Thoracic aorta (tissue), 2 donors: Measurements from ENCODE around the gene ST3GAL2. TPM values are rescaled to one million over a fixed set of nuclear protein-coding genes. Genes with fewer than 3 reads are reported as not detected.

Experiments used
- ATAC-seq: fragments of 150-250 bp; one replicate; pipeline ENCODE4 v1.8.0; 2017; ENCODE audit warnings: low read depth; ENCODE audit not compliant: insufficient number of reproducible peaks, low FRiP score
- DNase-seq: peaks from one replicate; pipeline ENCODE4 v3.0.0-alpha.2; 2020; ENCODE audit warnings: low spot score
- H3K27ac ChIP-seq, 2 donors: fragments of 200-600 bp; sonication (generic); 1 replicate in 1 of 2; 2 replicates in 1 of 2; pipeline ENCODE4 v1.5.1; 2016; ENCODE audit warnings: mild to moderate bottlenecking in 2 of 2, moderate library complexity in 2 of 2
- H3K27me3 ChIP-seq: fragments of 200-600 bp; sonication (generic); replicated peaks from 2 replicates; pipeline ENCODE4 v1.6.0; 2016; ENCODE audit warnings: mild to moderate bottlenecking; ENCODE audit not compliant: insufficient read depth
- H3K36me3 ChIP-seq: fragments of 200-600 bp; sonication (generic); one replicate; pipeline ENCODE4 v1.5.1; 2016
- H3K4me1 ChIP-seq, 2 donors: fragments of 200-600 bp; sonication (generic); 1 replicate in 1 of 2; 2 replicates in 1 of 2; pipeline versions ENCODE4 v1.5.1 to v1.6.0; 2016; ENCODE audit warnings: low read depth in 2 of 2, mild to moderate bottlenecking in 1 of 2; ENCODE audit not compliant: control insufficient read depth in 1 of 2
- H3K4me3 ChIP-seq: fragments of 200-600 bp; sonication (generic); 2 replicates; pipeline ENCODE4 v1.5.1; 2016; ENCODE audit warnings: mild to moderate bottlenecking
- H3K9me3 ChIP-seq: fragments of 200-600 bp; sonication (generic); 2 replicates; pipeline ENCODE4 v1.5.1; 2016
- CTCF ChIP-seq: fragments of 200-600 bp; sonication (generic); IDR thresholded peaks from one replicate; pipeline ENCODE4 v1.5.1; 2019; ENCODE audit warnings: antibody characterized with exemption
- total RNA-seq, 2 donors: library from RNA; depleted of rRNA; stranded (reverse); fragments of >200 nt; gene quantifications; one replicate each; pipeline versions ENCODE4 v1.1.0 to v1.2.3, GENCODE V29; 2016

Gene ST3GAL2
- total RNA-seq, 2 donors from 2014 or later, result 21.0 to 28.4 TPM

- DNase-seq (no peak), ATAC-seq (no peak)
- no peak for TF ChIP-seq CTCF
- no peaks in the 10 kb centered on the region for H3K27me3 ChIP-seq
- no peak overlapping the region for H3K27ac ChIP-seq
- no peaks in the 10 kb centered on the region for H3K9me3 ChIP-seq
- H3K4me3 ChIP-seq, result no peak overlapping the region
- peaks cover 10 to 23% of the 10 kb centered on the region in 2 donors for H3K4me1 ChIP-seq
- peaks cover 18% of the 10 kb centered on the region for H3K36me3 ChIP-seq
Measured at GRCh38 chr16:70349783-70350182, 89.1 kb downstream of the ST3GAL2 start.

GRCh38 chr16:70348991-70349390, 89.9 kb downstream of the ST3GAL2 start:
- ATAC-seq, result no peak
- peaks cover 10 to 23% of the 10 kb centered on the region in 2 donors for H3K4me1 ChIP-seq
- no peak for TF ChIP-seq CTCF

GRCh38 chr16:70345840-70346239, 93.1 kb downstream of the ST3GAL2 start:
- H3K4me3 ChIP-seq, result peak overlapping the region; percentile 75
- DNase-seq, result no peak
- H3K36me3 ChIP-seq, result peaks cover 4% of the 10 kb centered on the region
- peaks cover 10 to 23% of the 10 kb centered on the region in 2 donors for H3K4me1 ChIP-seq
- no peak for TF ChIP-seq CTCF
- H3K9me3 ChIP-seq, result no peaks in the 10 kb centered on the region
- no peak for ATAC-seq
- H3K27ac ChIP-seq, result peak overlapping the region in 1 of 2 donors; percentile 80
- no peaks in the 10 kb centered on the region for H3K27me3 ChIP-seq

More at GRCh38 chr16:70348991-70349390, 89.9 kb downstream of the ST3GAL2 start:
- Histone ChIP-seq H3K27ac (no peak overlapping the region), H3K27me3 (no peaks in the 10 kb centered on the region), H3K9me3 (no peaks in the 10 kb centered on the region), H3K36me3 (peaks cover 15% of the 10 kb centered on the region), H3K4me3 (no peak overlapping the region)
- DNase-seq, result no peak

- H3K27ac ChIP-seq, result no peak overlapping the region
- H3K4me3 ChIP-seq, result no peak overlapping the region
- ATAC-seq, result no peak
- H3K36me3 ChIP-seq, result no peaks in the 10 kb centered on the region
- H3K9me3 ChIP-seq, result no peaks in the 10 kb centered on the region
- no peak for DNase-seq
- peaks cover 0 to 7% of the 10 kb centered on the region in 2 donors for H3K4me1 ChIP-seq
- TF ChIP-seq CTCF, result no peak
- no peaks in the 10 kb centered on the region for H3K27me3 ChIP-seq
Measured at GRCh38 chr16:70342016-70342415, 96.9 kb downstream of the ST3GAL2 start.

GRCh38 chr16:70341600-70341999, 97.3 kb downstream of the ST3GAL2 start:
- Histone ChIP-seq H3K4me3 (no peak overlapping the region), H3K9me3 (no peaks in the 10 kb centered on the region), H3K36me3 (no peaks in the 10 kb centered on the region), H3K27me3 (no peaks in the 10 kb centered on the region), H3K27ac (no peak overlapping the region), H3K4me1 (peaks cover 0 to 7% of the 10 kb centered on the region in 2 donors)
- TF ChIP-seq CTCF, result no peak
- DNase-seq (no peak), ATAC-seq (no peak)
